ENCODE results near the gene CD36.

DNA sequence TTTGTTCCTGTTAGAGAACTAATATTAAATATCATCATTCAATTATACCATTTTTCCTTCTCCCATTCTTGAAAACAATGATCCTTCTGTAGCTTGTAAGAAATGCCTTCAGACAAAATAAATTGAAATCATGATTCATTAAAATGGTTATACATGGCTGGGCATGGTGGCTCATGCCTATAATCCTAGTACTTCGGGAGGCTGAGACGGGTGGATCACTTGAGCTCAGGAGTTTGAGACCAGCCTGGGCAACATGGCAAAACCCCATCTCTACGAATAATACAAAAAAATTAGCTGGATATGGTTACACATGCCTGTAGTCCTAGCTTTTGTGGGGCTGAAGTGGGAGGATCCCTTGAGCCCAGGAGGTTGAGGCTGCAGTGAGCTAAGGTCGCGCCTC, 13.0 kb downstream of the CD36 start:
- no peak for TF ChIP-seq EZH2 (IDR thresholded peaks at IDR 0.05; ENCODE audit: insufficient read depth, low read length)
- TF ChIP-seq, protein P1, sequence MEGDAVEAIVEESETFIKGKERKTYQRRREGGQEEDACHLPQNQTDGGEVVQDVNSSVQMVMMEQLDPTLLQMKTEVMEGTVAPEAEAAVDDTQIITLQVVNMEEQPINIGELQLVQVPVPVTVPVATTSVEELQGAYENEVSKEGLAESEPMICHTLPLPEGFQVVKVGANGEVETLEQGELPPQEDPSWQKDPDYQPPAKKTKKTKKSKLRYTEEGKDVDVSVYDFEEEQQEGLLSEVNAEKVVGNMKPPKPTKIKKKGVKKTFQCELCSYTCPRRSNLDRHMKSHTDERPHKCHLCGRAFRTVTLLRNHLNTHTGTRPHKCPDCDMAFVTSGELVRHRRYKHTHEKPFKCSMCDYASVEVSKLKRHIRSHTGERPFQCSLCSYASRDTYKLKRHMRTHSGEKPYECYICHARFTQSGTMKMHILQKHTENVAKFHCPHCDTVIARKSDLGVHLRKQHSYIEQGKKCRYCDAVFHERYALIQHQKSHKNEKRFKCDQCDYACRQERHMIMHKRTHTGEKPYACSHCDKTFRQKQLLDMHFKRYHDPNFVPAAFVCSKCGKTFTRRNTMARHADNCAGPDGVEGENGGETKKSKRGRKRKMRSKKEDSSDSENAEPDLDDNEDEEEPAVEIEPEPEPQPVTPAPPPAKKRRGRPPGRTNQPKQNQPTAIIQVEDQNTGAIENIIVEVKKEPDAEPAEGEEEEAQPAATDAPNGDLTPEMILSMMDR (IDR thresholded peaks at IDR 0.05; ENCODE audit: insufficient read depth, low read depth, low read length) = no peak

Data from astrocyte (in vitro differentiated cells and primary cell).